Suprapubic skin (tissue), 4 donors: ENCODE data around the gene HMCN1.

Source experiments
- EP300 ChIP-seq: sonication (generic); formaldehyde crosslinking; IDR thresholded peaks from one replicate; pipeline ENCODE4 v1.6.1; 2017; ENCODE audit warnings: antibody characterized with exemption
- POLR2A ChIP-seq, 2 donors: fragments of 450-650 bp; IDR thresholded peaks; one replicate each; pipeline ENCODE4 v1.6.1; 2017; ENCODE audit warnings: antibody characterized with exemption in 2 of 2, mild to moderate bottlenecking in 2 of 2, moderate library complexity in 2 of 2
- POLR2AphosphoS5 ChIP-seq, 3 donors: sonication (generic); formaldehyde crosslinking; IDR thresholded peaks; one replicate each; pipeline ENCODE4 v1.6.1; 2017; ENCODE audit warnings: antibody characterized with exemption in 3 of 3
- TF ChIP-seq, protein P1 (sequence below), 2 donors: fragments of 200-600 bp in 1 of 2; fragments of 450-650 bp in 1 of 2; sonication (generic) in 1 of 2; IDR thresholded peaks; one replicate each; pipeline ENCODE4 v1.5.1; 2016 to 2019; ENCODE audit warnings: antibody characterized with exemption in 2 of 2, mild to moderate bottlenecking in 1 of 2, moderate library complexity in 1 of 2

DNA sequence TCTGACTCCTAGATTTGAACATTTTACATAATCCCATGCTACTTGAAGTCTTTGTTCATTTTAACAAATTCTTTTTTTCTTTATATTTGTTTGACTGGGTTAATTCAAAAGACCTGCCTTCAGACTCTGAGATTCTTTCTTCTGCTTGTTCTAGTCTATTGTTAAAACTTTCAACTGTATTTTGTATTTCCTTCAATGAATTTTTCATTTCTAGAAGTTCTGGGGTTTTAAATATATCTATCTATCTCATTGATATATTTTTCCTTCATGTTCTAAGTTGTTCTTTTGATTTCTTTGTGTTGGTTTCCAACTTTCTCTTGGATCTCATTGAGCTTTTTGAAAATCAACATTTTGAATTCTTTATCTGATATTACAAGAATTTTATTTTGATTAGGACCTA lies 64.3 kb downstream of the HMCN1 start:
- TF ChIP-seq, protein P1, sequence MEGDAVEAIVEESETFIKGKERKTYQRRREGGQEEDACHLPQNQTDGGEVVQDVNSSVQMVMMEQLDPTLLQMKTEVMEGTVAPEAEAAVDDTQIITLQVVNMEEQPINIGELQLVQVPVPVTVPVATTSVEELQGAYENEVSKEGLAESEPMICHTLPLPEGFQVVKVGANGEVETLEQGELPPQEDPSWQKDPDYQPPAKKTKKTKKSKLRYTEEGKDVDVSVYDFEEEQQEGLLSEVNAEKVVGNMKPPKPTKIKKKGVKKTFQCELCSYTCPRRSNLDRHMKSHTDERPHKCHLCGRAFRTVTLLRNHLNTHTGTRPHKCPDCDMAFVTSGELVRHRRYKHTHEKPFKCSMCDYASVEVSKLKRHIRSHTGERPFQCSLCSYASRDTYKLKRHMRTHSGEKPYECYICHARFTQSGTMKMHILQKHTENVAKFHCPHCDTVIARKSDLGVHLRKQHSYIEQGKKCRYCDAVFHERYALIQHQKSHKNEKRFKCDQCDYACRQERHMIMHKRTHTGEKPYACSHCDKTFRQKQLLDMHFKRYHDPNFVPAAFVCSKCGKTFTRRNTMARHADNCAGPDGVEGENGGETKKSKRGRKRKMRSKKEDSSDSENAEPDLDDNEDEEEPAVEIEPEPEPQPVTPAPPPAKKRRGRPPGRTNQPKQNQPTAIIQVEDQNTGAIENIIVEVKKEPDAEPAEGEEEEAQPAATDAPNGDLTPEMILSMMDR (IDR thresholded peaks at IDR 0.05) = no peak
- TF ChIP-seq POLR2AphosphoS5 (IDR thresholded peaks at IDR 0.05) (no peak), POLR2A (IDR thresholded peaks at IDR 0.05) (no peak), EP300 (no peak)
